Ectodermal cell (in vitro differentiated cells): ENCODE measurements around the gene MRPL1.

ENCODE experiments used
- H3K27ac ChIP-seq: 2 replicates; pipeline ENCODE4 v1.7.0; 2013; ENCODE audit warnings: mild to moderate bottlenecking, low read depth, low read length; ENCODE audit not compliant: insufficient read depth, poor library complexity, severe bottlenecking
- H3K27me3 ChIP-seq: 2 replicates; pipeline ENCODE4 v1.7.0; 2013; ENCODE audit warnings: mild to moderate bottlenecking, low read length; ENCODE audit not compliant: insufficient read depth, control insufficient read depth, poor library complexity, severe bottlenecking
- H3K36me3 ChIP-seq: one replicate; pipeline ENCODE4 v1.7.0; 2013; ENCODE audit warnings: low read length; ENCODE audit not compliant: control insufficient read depth, insufficient read depth
- H3K4me1 ChIP-seq: one replicate; pipeline ENCODE4 v1.7.0; 2013; ENCODE audit warnings: low read length; ENCODE audit not compliant: control insufficient read depth, insufficient read depth
- H3K4me3 ChIP-seq: 2 replicates; pipeline ENCODE4 v1.7.0; 2013; ENCODE audit warnings: low read depth, low read length, control low read depth; ENCODE audit not compliant: insufficient read depth
- H3K9me3 ChIP-seq: 2 replicates; pipeline ENCODE4 v1.7.0; 2013; ENCODE audit warnings: mild to moderate bottlenecking, low read length, moderate library complexity; ENCODE audit not compliant: control insufficient read depth
- WGBS, 2 experiments: methylation state at CpG; one replicate each; pipeline ENCODE4 v1.1.7; 2013; ENCODE audit warnings: missing lambda C conversion rate in 2 of 2; 5-methylcytosine and 5-hydroxymethylcytosine counted together

Gene MRPL1

DNA sequence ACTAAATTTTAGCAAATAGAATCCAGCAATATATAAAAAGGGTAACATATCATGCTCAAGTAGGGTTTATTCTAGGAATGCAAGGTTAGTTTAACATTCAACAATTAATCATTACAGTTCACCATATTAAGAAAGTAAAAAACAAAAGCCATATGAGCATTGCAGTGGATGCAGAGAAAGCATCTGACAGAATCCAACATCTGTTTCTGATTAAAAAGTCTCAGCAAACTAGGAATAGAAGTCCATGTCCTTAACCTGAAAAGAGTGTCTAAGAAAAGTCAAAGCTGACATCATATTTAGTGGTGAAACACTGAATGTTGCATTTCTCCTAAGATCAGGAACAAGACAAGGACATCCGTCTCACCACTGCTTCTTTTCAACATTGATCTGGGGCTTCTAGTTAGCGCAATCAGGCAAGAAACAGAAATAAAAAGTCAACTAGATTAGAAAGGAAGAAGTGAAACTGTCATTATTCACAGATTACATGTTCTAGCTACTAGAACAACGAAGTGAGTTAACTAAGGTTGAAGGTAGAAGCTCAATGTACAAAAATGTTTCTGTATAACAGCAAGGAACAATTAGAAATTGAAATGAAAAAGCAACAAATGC lies 49.3 kb downstream of the MRPL1 start:
- Histone ChIP-seq H3K4me1 (no peaks in the 10 kb centered on the region), H3K4me3 (no peak overlapping the region), H3K36me3 (no peaks in the 10 kb centered on the region), H3K27ac (no peak overlapping the region), H3K27me3 (no peaks in the 10 kb centered on the region), H3K9me3 (no peaks in the 10 kb centered on the region)
- 95 to 97% methylated on average over 3 of the region's 3 CpGs for WGBS, 2 experiments

- no peaks in the 10 kb centered on the region for H3K4me1 ChIP-seq
- H3K36me3 ChIP-seq = no peaks in the 10 kb centered on the region
- H3K27me3 ChIP-seq = no peaks in the 10 kb centered on the region
- H3K9me3 ChIP-seq = no peaks in the 10 kb centered on the region
- WGBS, 2 experiments = 94% methylated on average over 3 of the region's 3 CpGs
- no peak overlapping the region for H3K27ac ChIP-seq
- H3K4me3 ChIP-seq = no peak overlapping the region
Measured at GRCh38 chr4:77913348-77913747, 50.7 kb downstream of the MRPL1 start.

DNA sequence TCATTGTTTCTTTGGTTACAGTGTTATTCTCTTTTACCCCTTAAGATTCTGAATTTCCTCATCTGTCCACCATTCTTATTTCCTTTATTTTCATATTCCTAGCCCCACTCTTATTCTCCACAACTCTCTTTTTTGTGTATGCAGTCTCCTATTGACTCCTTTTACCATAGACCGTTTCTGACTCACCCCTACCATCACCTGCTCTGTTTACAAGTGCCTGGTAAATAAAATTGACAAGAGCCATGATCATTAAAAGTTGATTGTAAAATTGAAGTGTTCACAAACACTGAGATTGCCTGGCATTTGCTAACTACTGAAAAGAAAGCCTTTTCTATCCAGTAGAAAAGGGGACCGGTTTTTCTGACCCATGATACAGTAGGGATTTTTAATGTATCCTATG lies 54.4 kb downstream of the MRPL1 start:
- Histone ChIP-seq H3K9me3 (no peaks in the 10 kb centered on the region), H3K4me3 (no peak overlapping the region), H3K27ac (no peak overlapping the region), H3K4me1 (no peaks in the 10 kb centered on the region), H3K27me3 (no peaks in the 10 kb centered on the region), H3K36me3 (no peaks in the 10 kb centered on the region)
- 83% methylated on average over 1 to 2 of the region's 2 CpGs for WGBS, 2 experiments

- no peaks in the 10 kb centered on the region for H3K36me3 ChIP-seq
- WGBS, 2 experiments = 78 to 88% methylated on average over 5 of the region's 5 CpGs
Measured at GRCh38 chr4:77917601-77918000, 55.0 kb downstream of the MRPL1 start.

GRCh38 chr4:77920371-77920770 lies 57.7 kb downstream of the MRPL1 start:
- Histone ChIP-seq H3K4me3 (no peak overlapping the region), H3K36me3 (no peaks in the 10 kb centered on the region), H3K4me1 (no peaks in the 10 kb centered on the region), H3K27me3 (no peaks in the 10 kb centered on the region), H3K9me3 (no peaks in the 10 kb centered on the region), H3K27ac (no peak overlapping the region)
- WGBS, 2 experiments = 83 to 85% methylated on average over 2 to 3 of the region's 3 CpGs

More at GRCh38 chr4:77917601-77918000, 55.0 kb downstream of the MRPL1 start:
- H3K27me3 ChIP-seq = no peaks in the 10 kb centered on the region
- H3K4me3 ChIP-seq = no peak overlapping the region
- no peaks in the 10 kb centered on the region for H3K9me3 ChIP-seq
- no peak overlapping the region for H3K27ac ChIP-seq
- H3K4me1 ChIP-seq = no peaks in the 10 kb centered on the region

GRCh38 chr4:77921701-77922100 lies 59.1 kb downstream of the MRPL1 start:
- 88 to 90% methylated on average over 3 to 5 of the region's 5 CpGs for WGBS, 2 experiments
- Histone ChIP-seq H3K4me3 (no peak overlapping the region), H3K27ac (no peak overlapping the region), H3K36me3 (peaks cover 3% of the 10 kb centered on the region), H3K4me1 (no peaks in the 10 kb centered on the region), H3K9me3 (no peaks in the 10 kb centered on the region), H3K27me3 (no peaks in the 10 kb centered on the region)

DNA sequence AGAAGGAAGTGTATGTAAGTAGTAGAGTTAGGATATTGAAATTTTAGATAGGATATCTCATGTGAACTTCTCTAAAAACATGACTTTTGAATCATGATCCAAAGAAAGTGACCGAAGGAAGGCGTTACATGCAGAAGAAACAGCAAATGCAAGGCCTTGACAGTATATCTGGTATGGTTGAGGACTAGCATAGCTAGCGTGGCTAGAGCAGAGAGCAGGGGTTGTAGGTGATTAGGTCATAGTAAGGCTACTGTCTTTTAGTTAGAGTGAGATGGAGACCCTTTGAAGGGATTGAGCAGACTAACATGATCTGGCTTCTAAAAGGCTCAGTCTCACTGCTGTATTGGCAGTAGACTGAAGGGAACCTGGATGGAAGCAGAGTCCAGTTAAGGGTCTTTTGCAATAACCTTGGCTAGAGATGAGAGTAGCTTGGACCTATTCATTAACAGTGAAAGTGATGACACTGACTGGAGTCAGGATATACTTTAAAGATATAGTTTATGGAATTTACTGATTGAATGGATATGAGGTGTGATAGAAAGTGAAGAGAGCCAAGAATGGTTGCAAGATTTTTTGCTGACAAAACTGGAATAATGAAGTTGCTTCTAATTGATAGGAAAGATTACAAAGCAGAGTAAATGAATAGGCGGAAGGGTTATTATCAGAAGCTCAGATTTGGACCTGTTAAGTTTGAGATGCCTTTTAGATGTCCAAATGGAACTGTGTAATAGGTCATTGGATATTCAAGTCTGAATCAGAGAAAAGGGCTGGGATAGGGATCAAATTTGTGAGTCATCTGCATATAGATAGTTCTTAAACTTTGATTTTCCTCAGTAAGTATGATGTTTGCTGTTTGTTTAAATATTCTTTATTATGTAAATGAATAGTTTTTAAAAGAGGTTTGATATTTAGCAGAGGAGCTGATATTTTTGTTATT lies 59.8 kb downstream of the MRPL1 start:
- H3K4me1 ChIP-seq = no peaks in the 10 kb centered on the region
- H3K36me3 ChIP-seq = peaks cover 3% of the 10 kb centered on the region
- no peaks in the 10 kb centered on the region for H3K9me3 ChIP-seq
- H3K4me3 ChIP-seq = no peak overlapping the region
- H3K27ac ChIP-seq = no peak overlapping the region
- H3K27me3 ChIP-seq = no peaks in the 10 kb centered on the region
- 91 to 95% methylated on average over 4 of the region's 4 CpGs for WGBS, 2 experiments

DNA sequence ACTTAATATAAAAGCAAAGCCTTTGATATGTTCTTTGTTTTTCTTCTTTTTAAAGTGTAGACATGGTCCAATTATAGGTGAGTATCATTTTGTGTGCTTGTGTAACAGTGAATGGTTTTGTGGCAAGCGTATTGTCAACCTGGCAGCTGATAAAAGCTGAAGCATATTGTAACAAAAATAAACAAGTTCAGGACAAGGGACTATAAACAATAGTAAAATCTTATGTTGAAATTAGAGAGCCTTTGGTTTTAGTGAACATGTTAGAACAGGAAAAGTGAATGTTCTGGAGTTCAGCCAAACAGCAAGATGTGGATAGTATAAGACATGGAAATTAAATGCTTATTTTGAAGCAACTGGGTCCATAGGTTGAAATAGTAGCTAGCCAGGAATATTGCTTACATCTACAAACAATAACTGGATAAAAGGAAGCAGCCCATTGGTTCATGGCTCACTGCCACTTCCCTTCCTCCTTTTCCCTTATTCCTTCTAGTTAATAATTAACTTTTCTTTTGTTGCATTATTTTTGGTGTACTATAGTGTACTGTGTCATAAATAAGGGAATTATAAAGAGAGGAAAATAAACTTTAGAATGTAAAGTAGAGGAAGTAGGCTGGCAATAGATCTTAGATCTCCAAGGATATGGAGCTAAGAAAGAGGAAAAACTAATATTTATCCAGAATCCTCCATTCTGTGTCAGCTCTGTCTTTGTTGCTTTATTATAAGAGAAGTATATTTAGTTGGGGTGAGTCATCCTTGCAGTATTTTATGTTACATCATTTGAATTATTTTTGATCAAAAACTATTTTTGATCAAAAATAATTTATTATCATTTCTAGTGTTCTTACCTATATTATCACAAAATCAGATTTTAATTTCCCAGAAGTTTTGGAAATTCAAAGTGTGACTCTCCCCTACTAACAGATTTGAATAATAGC lies 65.6 kb downstream of the MRPL1 start:
- H3K36me3 ChIP-seq = peaks cover 3% of the 10 kb centered on the region
- H3K9me3 ChIP-seq = no peaks in the 10 kb centered on the region
- no peak overlapping the region for H3K27ac ChIP-seq
- no peak overlapping the region for H3K4me3 ChIP-seq
- H3K4me1 ChIP-seq = no peaks in the 10 kb centered on the region
- H3K27me3 ChIP-seq = no peaks in the 10 kb centered on the region
- 89 to 100% methylated on average over 1 of the region's 1 CpG for WGBS, 2 experiments

DNA sequence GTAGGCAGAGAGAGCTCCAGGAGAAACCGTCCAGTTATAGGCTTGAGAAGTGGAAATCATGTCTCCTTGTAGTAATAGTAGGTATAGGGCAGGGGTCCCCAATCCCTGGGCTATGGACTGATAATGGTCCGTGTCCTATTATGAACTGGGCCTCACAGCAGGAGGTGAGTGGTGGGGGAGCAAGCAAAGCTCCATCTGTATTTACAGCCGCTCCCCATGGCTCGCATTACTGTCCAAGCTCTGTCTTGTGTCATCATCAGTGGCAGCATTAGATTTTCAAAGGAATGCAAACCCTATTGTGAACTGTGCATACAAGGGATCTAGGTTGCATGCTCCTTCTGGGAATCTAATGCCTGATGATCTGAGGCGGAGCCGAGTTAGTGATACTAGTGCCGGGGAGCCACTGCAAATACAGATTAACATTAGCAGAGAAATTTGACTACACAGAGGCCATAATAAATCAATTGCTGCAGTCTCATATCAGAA lies 67.6 kb downstream of the MRPL1 start:
- Histone ChIP-seq H3K4me3 (no peak overlapping the region), H3K27ac (no peak overlapping the region), H3K9me3 (no peaks in the 10 kb centered on the region), H3K4me1 (no peaks in the 10 kb centered on the region), H3K36me3 (peaks cover 3% of the 10 kb centered on the region), H3K27me3 (no peaks in the 10 kb centered on the region)
- 90 to 93% methylated on average over 7 of the region's 7 CpGs for WGBS, 2 experiments
